HEK293 (cell line): Measurements from ENCODE around the gene DUSP16.

Experiments
- CTCF ChIA-PET: fragments of 350-600 bp; formaldehyde crosslinking; extraction: SDS; loops from one replicate; lab custom pipeline; 2021; ENCODE audit warnings: antibody characterized with exemption; lab: Yijun Ruan, JAX
- POLR2A ChIA-PET: fragments of 300-600 bp; formaldehyde crosslinking; extraction: SDS; loops from one replicate; lab custom pipeline; 2020; ENCODE audit warnings: antibody characterized with exemption, inconsistent platforms; lab: Yijun Ruan, JAX
- H3K27ac ChIP-seq: fragments of 200-500 bp; sonication (Bioruptor generic); 2 replicates; pipeline ENCODE4 v1.5.1; 2014; ENCODE audit warnings: low read depth, low read length, control low read depth, inconsistent platforms; ENCODE audit errors: extremely low read depth
- H3K36me3 ChIP-seq, 2 experiments: fragments of 200-500 bp in 1 of 2; sonication (Bioruptor generic) in 1 of 2; 1 replicate in 1 of 2; 2 replicates in 1 of 2; pipeline ENCODE4 v1.5.1; 2014 to 2017; ENCODE audit warnings: inconsistent platforms in 2 of 2, low read length in 2 of 2; ENCODE audit not compliant: control insufficient read depth in 2 of 2, insufficient read depth in 1 of 2
- H3K4me1 ChIP-seq: fragments of 200-500 bp; sonication (Bioruptor generic); 2 replicates; pipeline ENCODE4 v1.5.1; 2014; ENCODE audit warnings: mild to moderate bottlenecking, low read length, inconsistent platforms; ENCODE audit not compliant: control insufficient read depth, insufficient read depth
- H3K4me3 ChIP-seq: 2 replicates; pipeline ENCODE4 v1.5.1; 2011; ENCODE audit warnings: low read depth, mild to moderate bottlenecking, control low read depth, low read length, moderate library complexity
- H3K9me3 ChIP-seq: fragments of 200-500 bp; sonication (Bioruptor generic); 2 replicates; pipeline ENCODE4 v1.5.1; 2014; ENCODE audit warnings: low read depth, low read length, inconsistent platforms; ENCODE audit not compliant: control insufficient read depth, insufficient read depth
- OSR2 ChIP-seq: fragments of 450-650 bp; formaldehyde crosslinking; IDR thresholded peaks from 2 replicates; pipeline ENCODE4 v1.5.1; 2016; ENCODE audit warnings: missing biosample characterization, missing genetic modification characterization
- SP3 ChIP-seq: fragments of 450-650 bp; formaldehyde crosslinking; IDR thresholded peaks from 2 replicates; pipeline ENCODE4 v1.5.1; 2016; ENCODE audit warnings: missing biosample characterization, missing genetic modification characterization
- YY1 ChIP-seq: fragments of 450-650 bp; formaldehyde crosslinking; IDR thresholded peaks from 2 replicates; pipeline ENCODE4 v1.5.1; 2018; ENCODE audit warnings: missing biosample characterization, missing genetic modification characterization
- YY2 ChIP-seq: fragments of 450-650 bp; formaldehyde crosslinking; IDR thresholded peaks from 2 replicates; pipeline ENCODE4 v1.5.1; 2016; ENCODE audit warnings: missing biosample characterization, missing genetic modification characterization
- ZFHX2 ChIP-seq: fragments of 450-650 bp; formaldehyde crosslinking; conservative IDR thresholded peaks from 2 replicates; pipeline ENCODE4 v1.5.1; 2016; ENCODE audit warnings: missing biosample characterization, missing genetic modification characterization
- ZFP3 ChIP-seq: fragments of 450-650 bp; formaldehyde crosslinking; IDR thresholded peaks from 2 replicates; pipeline ENCODE4 v1.5.1; 2016; ENCODE audit warnings: low read depth, missing biosample characterization, missing genetic modification characterization
- ZIC2 ChIP-seq: fragments of 450-650 bp; formaldehyde crosslinking; IDR thresholded peaks from 2 replicates; pipeline ENCODE4 v1.5.1; 2016; ENCODE audit warnings: missing biosample characterization, missing genetic modification characterization
- ZNF140 ChIP-seq: fragments of 450-650 bp; formaldehyde crosslinking; IDR thresholded peaks from 2 replicates; pipeline ENCODE4 v1.5.1; 2016; ENCODE audit warnings: missing biosample characterization, missing genetic modification characterization
- ZNF174 ChIP-seq: fragments of 450-650 bp; formaldehyde crosslinking; IDR thresholded peaks from 2 replicates; pipeline ENCODE4 v1.5.0; 2017; ENCODE audit warnings: missing biosample characterization, mild to moderate bottlenecking, missing genetic modification characterization
- ZNF19 ChIP-seq: fragments of 450-650 bp; formaldehyde crosslinking; IDR thresholded peaks from 2 replicates; pipeline ENCODE4; 2016; ENCODE audit warnings: missing biosample characterization, missing genetic modification characterization, low read depth
- ZNF214 ChIP-seq: fragments of 450-650 bp; formaldehyde crosslinking; IDR thresholded peaks from 2 replicates; pipeline ENCODE4 v1.5.1; 2017; ENCODE audit warnings: missing biosample characterization, mild to moderate bottlenecking, missing genetic modification characterization, borderline replicate concordance
- ZNF341 ChIP-seq: fragments of 450-650 bp; formaldehyde crosslinking; IDR thresholded peaks from 2 replicates; pipeline ENCODE4; 2016; ENCODE audit warnings: low read depth, missing biosample characterization, missing genetic modification characterization
- ZNF37A ChIP-seq: fragments of 450-650 bp; IDR thresholded peaks from 2 replicates; pipeline ENCODE4 v1.5.1; 2018; ENCODE audit warnings: missing biosample characterization, missing genetic modification characterization
- ZNF529 ChIP-seq: fragments of 450-650 bp; formaldehyde crosslinking; IDR thresholded peaks from 2 replicates; pipeline ENCODE4 v1.5.1; 2017; ENCODE audit warnings: missing genetic modification characterization, missing biosample characterization; ENCODE audit not compliant: insufficient replicate concordance
- ZNF560 ChIP-seq: fragments of 450-650 bp; formaldehyde crosslinking; IDR thresholded peaks from 2 replicates; pipeline ENCODE4 v1.5.1; 2017; ENCODE audit warnings: missing biosample characterization, missing genetic modification characterization, borderline replicate concordance
- ZNF596 ChIP-seq: fragments of 450-650 bp; IDR thresholded peaks from 2 replicates; pipeline ENCODE4 v1.5.0; 2018; ENCODE audit warnings: missing biosample characterization, mild to moderate bottlenecking, missing genetic modification characterization, moderate library complexity
- ZNF600 ChIP-seq: fragments of 450-650 bp; formaldehyde crosslinking; IDR thresholded peaks from 2 replicates; pipeline ENCODE4 v1.5.1; 2016; ENCODE audit warnings: missing biosample characterization, missing genetic modification characterization
- ZNF624 ChIP-seq: fragments of 450-650 bp; formaldehyde crosslinking; IDR thresholded peaks from 2 replicates; pipeline ENCODE4 v1.5.1; 2017; ENCODE audit warnings: missing biosample characterization, missing genetic modification characterization
- ZNF701 ChIP-seq: fragments of 450-650 bp; formaldehyde crosslinking; IDR thresholded peaks from 2 replicates; pipeline ENCODE4 v1.5.1; 2016; ENCODE audit warnings: missing biosample characterization, missing genetic modification characterization
- ZNF791 ChIP-seq: fragments of 450-650 bp; formaldehyde crosslinking; IDR thresholded peaks from 2 replicates; pipeline ENCODE4 v1.5.1; 2016; ENCODE audit warnings: missing biosample characterization, missing genetic modification characterization
- ZNF792 ChIP-seq: fragments of 450-650 bp; formaldehyde crosslinking; IDR thresholded peaks from 2 replicates; pipeline ENCODE4 v1.5.1; 2016; ENCODE audit warnings: missing biosample characterization, missing genetic modification characterization
- ZSCAN23 ChIP-seq: fragments of 450-650 bp; formaldehyde crosslinking; IDR thresholded peaks from 2 replicates; pipeline ENCODE4 v1.5.1; 2016; ENCODE audit warnings: missing biosample characterization, missing genetic modification characterization
- TF ChIP-seq, protein P1 (sequence below): fragments of 450-650 bp; formaldehyde crosslinking; IDR thresholded peaks from 2 replicates; pipeline ENCODE4 v1.5.1; 2016; ENCODE audit warnings: missing biosample characterization, missing genetic modification characterization
- TF ChIP-seq, protein P2 (sequence below): fragments of 450-650 bp; formaldehyde crosslinking; IDR thresholded peaks from 2 replicates; pipeline ENCODE4 v1.5.1; 2016; ENCODE audit warnings: missing biosample characterization, missing genetic modification characterization
- TF ChIP-seq, protein P3 (sequence below): fragments of 450-650 bp; formaldehyde crosslinking; IDR thresholded peaks from 2 replicates; pipeline ENCODE4 v1.5.1; 2016; ENCODE audit warnings: missing biosample characterization, missing genetic modification characterization
- TF ChIP-seq, protein P4 (sequence below): fragments of 450-650 bp; formaldehyde crosslinking; IDR thresholded peaks from 2 replicates; pipeline ENCODE4 v1.5.1; 2016; ENCODE audit warnings: missing biosample characterization, missing genetic modification characterization

DUSP16 gene

DNA sequence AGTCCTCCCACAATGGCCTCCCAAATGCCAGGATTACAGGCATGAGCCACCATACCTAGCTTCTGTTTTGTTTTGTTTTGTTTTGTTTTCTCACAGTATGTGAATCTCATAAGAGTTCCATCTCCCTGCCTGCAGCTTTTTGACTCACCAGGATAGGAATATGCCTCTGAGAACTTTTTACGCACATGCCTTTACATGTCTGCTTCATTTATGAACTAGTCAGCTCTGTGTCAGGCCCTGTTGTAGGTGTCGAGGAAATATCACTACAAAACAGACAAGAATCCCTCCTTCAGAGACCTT is 116.8 kb downstream of the DUSP16 start (continued):
- TF ChIP-seq, protein P1, sequence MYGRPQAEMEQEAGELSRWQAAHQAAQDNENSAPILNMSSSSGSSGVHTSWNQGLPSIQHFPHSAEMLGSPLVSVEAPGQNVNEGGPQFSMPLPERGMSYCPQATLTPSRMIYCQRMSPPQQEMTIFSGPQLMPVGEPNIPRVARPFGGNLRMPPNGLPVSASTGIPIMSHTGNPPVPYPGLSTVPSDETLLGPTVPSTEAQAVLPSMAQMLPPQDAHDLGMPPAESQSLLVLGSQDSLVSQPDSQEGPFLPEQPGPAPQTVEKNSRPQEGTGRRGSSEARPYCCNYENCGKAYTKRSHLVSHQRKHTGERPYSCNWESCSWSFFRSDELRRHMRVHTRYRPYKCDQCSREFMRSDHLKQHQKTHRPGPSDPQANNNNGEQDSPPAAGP (tag by site-specific recombination): no peak
- TF ChIP-seq ZNF19 (tag by site-specific recombination) (no peak), ZSCAN23 (tag by site-specific recombination) (no peak), ZNF140 (no peak), ZFHX2 (no peak), ZNF624 (tag by site-specific recombination) (no peak)

DNA sequence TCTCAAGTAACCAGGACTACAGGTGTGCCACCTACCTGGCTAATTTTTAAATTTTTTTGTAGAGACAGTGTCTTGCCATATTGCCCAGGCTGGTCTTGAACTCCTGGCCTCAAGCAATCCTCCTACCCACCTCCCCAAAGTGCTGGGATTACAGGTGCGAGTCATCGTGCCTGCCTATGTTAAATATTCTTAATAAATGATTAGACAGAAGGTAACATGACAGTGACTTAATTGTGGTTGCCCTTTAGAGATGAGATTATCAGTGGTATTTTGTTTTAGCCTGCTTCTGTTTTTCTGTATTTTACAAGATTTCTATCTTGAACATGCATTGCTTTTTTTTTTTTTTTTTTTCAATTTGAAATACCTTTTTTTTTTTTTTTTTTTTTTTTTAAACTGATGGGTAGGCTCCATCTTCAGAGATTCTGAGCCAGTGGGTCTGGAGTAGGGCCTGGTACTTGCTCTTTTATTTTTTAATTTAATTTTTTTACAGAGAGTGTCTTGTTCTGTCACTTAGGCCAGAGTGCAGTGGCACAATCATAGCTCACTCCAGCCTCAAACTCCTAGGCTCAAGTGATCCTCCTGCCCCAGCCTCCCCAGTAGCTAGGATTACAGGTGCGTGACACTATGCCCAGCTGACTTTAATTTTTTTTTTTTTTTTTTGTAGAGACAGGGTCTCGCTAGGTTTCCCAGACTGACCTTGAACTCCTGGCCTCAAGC is 117.3 kb downstream of the DUSP16 start:
- TF ChIP-seq ZNF37A (tag by site-specific recombination): no peak
- TF ChIP-seq, protein P2, sequence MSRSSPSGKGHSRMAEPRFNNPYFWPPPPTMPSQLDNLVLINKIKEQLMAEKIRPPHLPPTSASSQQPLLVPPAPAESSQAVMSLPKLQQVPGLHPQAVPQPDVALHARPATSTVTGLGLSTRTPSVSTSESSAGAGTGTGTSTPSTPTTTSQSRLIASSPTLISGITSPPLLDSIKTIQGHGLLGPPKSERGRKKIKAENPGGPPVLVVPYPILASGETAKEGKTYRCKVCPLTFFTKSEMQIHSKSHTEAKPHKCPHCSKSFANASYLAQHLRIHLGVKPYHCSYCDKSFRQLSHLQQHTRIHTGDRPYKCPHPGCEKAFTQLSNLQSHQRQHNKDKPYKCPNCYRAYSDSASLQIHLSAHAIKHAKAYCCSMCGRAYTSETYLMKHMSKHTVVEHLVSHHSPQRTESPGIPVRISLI (tag by site-specific recombination): peak; percentile 77
- CTCF ChIA-PET: interaction anchor here (1.3 kb wide), 1 partner anchor 257 kb away, joined by 3 read pairs; no protein-coding TSS in a partner anchor
- POLR2A ChIA-PET: interaction anchor here (0.6 kb wide), 2 partner anchors 12 to 294 kb away, joined by 3 to 5 read pairs; no protein-coding TSS in a partner anchor
- Histone ChIP-seq H3K27ac (no peak overlapping the region), H3K36me3 (no peaks in the 10 kb centered on the region), H3K4me3 (no peak overlapping the region), H3K9me3 (no peaks in the 10 kb centered on the region), H3K4me1 (no peaks in the 10 kb centered on the region)

DNA sequence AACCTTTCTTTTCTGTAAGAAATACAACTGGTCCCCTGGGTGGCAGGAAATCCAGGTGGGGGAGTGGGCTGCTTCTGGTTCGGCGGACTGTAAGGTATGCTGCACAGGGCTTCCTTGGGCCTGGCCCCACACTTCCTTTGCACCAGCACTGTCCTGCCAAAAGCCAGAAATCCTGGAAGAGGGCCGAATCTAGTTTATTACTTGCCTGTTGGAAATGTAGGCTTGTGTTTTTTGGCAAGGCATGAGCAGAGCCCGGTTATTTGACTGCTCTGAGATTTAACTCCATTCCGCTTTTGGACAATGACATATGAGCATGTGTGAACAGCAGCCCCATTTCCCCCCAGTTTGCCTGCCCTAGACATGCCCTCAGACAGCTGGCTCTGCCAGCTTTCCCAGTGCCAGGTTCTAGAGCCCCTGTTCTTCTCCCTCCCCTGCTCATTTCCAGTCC is 119.2 kb downstream of the DUSP16 start:
- Histone ChIP-seq H3K4me1 (no peaks in the 10 kb centered on the region), H3K4me3 (no peak overlapping the region), H3K36me3 (no peaks in the 10 kb centered on the region), H3K9me3 (no peaks in the 10 kb centered on the region), H3K27ac (no peak overlapping the region)
- POLR2A ChIA-PET: interaction anchor here (0.6 kb wide), 1 partner anchor 9 kb away, joined by 4 read pairs; no protein-coding TSS in a partner anchor
- TF ChIP-seq, protein P2 (tag by site-specific recombination): no peak
- no peak for TF ChIP-seq YY2 (tag by site-specific recombination)
- no peak for TF ChIP-seq SP3 (tag by site-specific recombination)
- TF ChIP-seq ZNF791 (tag by site-specific recombination): no peak
- TF ChIP-seq ZFP3: no peak
- no peak for TF ChIP-seq OSR2
- TF ChIP-seq YY1 (tag by site-specific recombination): no peak
- no peak for TF ChIP-seq ZNF341
- no peak for TF ChIP-seq ZNF529 (tag by site-specific recombination)
- TF ChIP-seq ZNF600: no peak
- TF ChIP-seq ZNF792 (tag by site-specific recombination): no peak
- no peak for TF ChIP-seq ZNF214 (tag by site-specific recombination)
- no peak for TF ChIP-seq ZNF174 (tag by site-specific recombination)
- no peak for TF ChIP-seq ZNF596 (tag by site-specific recombination)
- TF ChIP-seq, protein P3, sequence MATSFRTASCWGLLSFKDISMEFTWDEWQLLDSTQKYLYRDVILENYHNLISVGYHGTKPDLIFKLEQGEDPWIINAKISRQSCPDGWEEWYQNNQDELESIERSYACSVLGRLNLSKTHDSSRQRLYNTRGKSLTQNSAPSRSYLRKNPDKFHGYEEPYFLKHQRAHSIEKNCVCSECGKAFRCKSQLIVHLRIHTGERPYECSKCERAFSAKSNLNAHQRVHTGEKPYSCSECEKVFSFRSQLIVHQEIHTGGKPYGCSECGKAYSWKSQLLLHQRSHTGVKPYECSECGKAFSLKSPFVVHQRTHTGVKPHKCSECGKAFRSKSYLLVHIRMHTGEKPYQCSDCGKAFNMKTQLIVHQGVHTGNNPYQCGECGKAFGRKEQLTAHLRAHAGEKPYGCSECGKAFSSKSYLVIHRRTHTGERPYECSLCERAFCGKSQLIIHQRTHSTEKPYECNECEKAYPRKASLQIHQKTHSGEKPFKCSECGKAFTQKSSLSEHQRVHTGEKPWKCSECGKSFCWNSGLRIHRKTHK: no peak
- no peak for TF ChIP-seq ZNF701
- TF ChIP-seq, protein P4, sequence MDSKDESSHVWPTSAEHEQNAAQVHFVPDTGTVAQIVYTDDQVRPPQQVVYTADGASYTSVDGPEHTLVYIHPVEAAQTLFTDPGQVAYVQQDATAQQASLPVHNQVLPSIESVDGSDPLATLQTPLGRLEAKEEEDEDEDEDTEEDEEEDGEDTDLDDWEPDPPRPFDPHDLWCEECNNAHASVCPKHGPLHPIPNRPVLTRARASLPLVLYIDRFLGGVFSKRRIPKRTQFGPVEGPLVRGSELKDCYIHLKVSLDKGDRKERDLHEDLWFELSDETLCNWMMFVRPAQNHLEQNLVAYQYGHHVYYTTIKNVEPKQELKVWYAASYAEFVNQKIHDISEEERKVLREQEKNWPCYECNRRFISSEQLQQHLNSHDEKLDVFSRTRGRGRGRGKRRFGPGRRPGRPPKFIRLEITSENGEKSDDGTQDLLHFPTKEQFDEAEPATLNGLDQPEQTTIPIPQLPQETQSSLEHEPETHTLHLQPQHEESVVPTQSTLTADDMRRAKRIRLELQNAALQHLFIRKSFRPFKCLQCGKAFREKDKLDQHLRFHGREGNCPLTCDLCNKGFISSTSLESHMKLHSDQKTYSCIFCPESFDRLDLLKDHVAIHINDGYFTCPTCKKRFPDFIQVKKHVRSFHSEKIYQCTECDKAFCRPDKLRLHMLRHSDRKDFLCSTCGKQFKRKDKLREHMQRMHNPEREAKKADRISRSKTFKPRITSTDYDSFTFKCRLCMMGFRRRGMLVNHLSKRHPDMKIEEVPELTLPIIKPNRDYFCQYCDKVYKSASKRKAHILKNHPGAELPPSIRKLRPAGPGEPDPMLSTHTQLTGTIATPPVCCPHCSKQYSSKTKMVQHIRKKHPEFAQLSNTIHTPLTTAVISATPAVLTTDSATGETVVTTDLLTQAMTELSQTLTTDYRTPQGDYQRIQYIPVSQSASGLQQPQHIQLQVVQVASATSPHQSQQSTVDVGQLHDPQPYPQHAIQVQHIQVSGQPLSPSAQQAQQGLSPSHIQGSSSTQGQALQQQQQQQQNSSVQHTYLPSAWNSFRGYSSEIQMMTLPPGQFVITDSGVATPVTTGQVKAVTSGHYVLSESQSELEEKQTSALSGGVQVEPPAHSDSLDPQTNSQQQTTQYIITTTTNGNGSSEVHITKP (tag by site-specific recombination): no peak
- no peak for TF ChIP-seq ZIC2 (tag by site-specific recombination)
- no peak for TF ChIP-seq ZNF560 (tag by site-specific recombination)
- TF ChIP-seq, all 188 proteins: peak for 0
- CTCF ChIA-PET: no interaction called here
